ENCODE data around the gene BTBD9.
A peak's percentile ranks its signal among the peaks of the same experiment; 100 is the strongest.

Gene BTBD9

DNA sequence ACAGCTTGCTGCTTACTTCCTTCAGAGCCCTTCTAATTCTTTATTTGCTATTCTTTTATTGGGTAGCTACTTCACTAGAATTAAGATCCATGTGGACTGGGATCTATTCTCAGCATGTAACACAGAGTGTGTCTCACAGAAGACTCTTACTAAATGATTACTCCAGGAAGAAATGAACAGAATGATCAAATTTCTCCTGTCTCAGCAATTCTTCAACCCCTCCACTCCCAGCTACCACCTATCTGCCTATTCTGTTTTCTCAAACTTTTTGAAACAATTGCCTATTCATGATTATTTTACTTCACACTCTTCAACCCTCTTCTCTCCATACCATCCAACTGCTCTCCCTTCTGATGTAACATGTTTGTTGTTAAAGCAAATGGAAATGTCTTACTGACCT is 132.6 kb downstream of the BTBD9 start:
- no peak for ATAC-seq
- no peak for DNase-seq

GRCh38 chr6:38505826-38506225 is 133.9 kb downstream of the BTBD9 start:
- ATAC-seq, result no peak
- no peak for DNase-seq

GRCh38 chr6:38504996-38505395 is 134.7 kb downstream of the BTBD9 start:
- no peak for ATAC-seq
- no peak for DNase-seq

- no peak for DNase-seq
- no peak for ATAC-seq
Measured at GRCh38 chr6:38503960-38504682, 135.6 kb downstream of the BTBD9 start.

- ATAC-seq (no peak), DNase-seq (no peak)
Measured at GRCh38 chr6:38503032-38503773, 136.5 kb downstream of the BTBD9 start.

DNA sequence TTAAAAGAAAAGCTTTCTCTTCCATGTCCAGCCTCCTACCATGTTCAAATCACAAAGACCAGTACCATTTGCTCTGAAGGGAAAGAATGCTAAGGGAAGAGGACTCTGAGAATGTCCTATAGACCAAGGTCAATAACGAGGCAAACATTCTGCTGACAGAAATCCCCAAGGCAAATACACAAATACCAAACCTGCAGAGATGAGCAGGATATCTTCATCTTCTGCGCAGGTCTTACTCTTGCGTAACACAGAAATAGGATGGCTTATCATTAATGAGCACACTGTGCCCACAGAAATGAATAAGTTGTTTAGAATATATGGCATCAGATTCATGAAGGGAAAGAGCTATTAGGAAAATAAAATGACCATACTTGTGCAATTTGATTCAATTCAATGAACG is 137.3 kb downstream of the BTBD9 start:
- ATAC-seq (no peak), DNase-seq (no peak)

- no peak for ATAC-seq
Measured at GRCh38 chr6:38501931-38502330, 137.8 kb downstream of the BTBD9 start.

DNA sequence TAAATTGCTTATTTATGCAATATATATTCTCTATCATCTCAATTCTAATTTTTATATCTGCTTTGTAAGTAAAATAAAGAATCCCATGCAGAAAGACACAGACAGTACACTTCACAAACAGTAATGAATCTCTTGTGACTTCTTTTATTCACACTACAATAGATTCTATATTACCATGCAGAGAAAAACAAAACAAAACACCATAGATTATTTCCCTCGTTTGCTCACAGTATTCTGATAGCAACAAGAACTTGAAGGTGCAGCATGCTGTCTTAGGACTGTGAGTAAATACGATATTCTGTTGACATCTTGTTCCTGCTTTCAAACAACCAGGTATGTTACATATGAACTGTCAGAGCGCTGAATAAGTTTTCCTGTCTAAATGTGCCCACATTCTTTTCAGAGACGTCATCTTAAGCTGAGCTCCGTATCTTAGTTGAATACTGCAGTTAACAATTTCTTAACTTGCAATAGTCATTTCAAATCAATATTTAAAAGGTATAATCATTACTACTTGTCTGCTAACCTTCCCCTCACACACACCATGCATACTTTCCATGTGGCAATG is 140.1 kb downstream of the BTBD9 start:
- DNase-seq (no peak), ATAC-seq (no peak)

More at GRCh38 chr6:38501931-38502330, 137.8 kb downstream of the BTBD9 start:
- no peak for DNase-seq

GRCh38 chr6:38498805-38499445 is 140.8 kb downstream of the BTBD9 start:
- ATAC-seq (no peak), DNase-seq (no peak)

GRCh38 chr6:38498085-38498484 is 141.6 kb downstream of the BTBD9 start:
- ATAC-seq (no peak), DNase-seq (no peak)

DNA sequence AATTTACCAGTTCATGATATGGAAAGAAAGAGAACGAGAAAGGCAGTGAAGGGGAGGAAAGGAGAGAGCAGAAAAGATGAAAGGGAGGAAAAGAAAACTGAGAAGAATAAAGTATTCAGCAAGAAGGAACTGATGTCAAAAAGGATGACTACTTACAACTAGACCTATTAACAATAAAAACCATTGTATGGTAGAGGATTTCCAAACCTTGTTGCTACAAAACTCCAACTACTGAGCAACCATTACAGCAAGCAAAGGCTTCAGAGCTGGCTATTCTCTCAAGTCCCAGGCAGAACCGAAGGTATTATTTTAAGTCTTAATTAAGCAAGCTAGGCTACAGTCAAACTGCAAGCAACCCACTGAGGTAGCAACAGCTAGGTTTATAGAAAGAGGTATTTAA is 142.2 kb downstream of the BTBD9 start:
- DNase-seq (no peak), ATAC-seq (no peak)

DNA sequence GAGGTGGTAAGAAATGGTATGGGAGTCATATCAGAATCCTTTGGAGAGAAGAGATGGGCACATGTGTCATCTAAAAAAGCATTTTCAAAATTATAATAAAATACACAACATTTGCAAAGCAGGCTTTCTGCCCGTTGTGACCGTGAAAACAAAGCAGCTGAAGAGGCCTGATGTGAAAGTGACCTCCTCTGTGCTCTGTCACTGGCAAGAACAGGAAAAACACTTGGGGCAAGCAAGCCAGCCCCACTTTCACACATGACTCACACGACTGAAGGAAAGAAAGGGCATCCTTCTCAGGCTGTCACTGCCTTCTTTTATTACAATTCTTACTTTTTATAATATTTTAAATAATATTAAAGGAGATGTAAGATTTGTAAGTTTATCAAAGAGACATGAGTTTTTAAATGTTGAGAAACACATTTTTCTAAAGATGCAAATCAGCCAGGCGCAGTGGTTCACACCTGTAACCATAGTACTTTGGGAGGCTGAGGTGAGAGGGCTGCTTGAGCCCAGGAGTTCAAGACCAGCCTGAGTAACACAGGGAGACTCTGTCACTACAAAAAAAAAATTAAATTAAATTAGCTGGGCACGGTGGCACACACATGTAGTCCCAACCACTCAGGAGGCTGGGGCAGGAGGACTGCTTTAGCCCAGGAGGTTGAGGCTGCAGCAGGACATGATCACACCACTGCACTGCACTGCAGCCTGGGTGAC is 143.7 kb downstream of the BTBD9 start:
- DNase-seq (peak; percentile 23), ATAC-seq (peak; percentile 76)

- ATAC-seq (no peak), DNase-seq (no peak)
Measured at GRCh38 chr6:38495518-38495917, 144.2 kb downstream of the BTBD9 start.

DNA sequence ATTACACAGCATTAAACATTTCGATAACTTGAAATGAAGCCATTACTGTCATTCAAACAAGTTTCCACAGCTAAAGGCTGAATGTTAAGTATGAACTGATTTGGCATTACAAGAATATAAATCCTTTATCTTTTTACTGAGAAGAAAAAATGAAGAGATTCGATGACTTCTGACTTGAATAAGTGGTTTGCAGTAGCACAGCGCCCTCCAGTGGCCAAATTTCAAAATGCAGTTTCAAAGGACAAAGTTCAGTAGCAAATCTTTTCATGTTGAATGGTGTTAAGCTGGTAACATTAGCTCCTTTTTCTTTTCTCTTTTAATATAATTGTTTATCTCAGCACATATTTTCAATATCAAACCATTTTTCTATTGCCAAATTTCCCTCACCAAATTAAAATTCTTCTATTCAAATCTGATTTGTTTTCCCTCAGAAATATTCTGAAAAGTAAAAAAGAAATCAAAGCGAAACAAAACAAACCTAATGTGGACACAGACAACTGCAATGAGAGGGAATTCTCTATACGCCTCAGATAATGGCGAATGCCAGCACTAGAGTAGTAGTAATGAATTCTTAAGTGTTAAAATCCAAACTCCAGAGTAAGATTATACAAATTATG is 145.7 kb downstream of the BTBD9 start:
- no peak for ATAC-seq

DNA sequence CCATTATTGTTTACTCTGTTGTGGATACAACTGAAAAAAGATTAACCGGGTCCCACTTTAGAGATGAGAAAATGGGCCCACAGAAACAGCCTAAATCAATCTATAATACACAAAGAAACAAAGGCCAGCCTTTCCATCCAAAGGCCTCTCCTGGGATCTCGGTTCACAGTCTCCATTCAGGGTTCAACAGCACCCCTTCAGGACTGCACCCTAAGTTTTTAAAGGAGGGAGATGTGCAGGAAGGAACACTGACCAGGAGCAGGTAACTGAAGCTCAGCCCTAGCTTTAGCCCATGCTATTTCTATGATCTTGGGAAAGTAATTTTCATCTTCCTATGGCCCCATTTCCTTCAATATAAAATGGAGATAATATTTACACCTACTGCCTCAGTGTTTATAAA is 147.7 kb downstream of the BTBD9 start:
- ATAC-seq (no peak), DNase-seq (no peak)

More for the DNA sequence above, 145.7 kb downstream of the BTBD9 start:
- peak; percentile 82 for DNase-seq

GRCh38 chr6:38489951-38490350 is 149.8 kb downstream of the BTBD9 start:
- ATAC-seq, result no peak
- DNase-seq, result no peak

GRCh38 chr6:38487423-38487822 is 152.3 kb downstream of the BTBD9 start:
- ATAC-seq, result no peak
- no peak for DNase-seq

DNA sequence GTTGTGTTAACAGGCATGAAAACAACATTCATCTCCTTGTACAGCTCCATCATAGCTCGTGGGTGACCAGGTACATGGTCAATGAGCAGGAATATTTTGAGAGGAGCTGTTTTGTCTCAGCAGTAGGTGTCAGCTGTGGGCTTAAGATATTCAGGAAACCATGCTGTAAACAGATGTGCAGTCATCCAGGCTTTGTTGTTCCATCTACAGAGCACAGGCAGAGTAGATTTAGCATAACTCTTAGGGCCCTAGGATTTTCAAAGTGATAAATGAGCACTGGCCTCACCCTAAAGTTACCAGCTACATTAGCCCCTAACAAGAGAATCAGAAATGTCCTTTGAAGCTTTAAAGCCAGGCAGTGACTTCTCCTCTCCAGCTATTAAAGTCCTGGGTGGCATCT is 154.2 kb downstream of the BTBD9 start:
- no peak for ATAC-seq
- no peak for DNase-seq

DNA sequence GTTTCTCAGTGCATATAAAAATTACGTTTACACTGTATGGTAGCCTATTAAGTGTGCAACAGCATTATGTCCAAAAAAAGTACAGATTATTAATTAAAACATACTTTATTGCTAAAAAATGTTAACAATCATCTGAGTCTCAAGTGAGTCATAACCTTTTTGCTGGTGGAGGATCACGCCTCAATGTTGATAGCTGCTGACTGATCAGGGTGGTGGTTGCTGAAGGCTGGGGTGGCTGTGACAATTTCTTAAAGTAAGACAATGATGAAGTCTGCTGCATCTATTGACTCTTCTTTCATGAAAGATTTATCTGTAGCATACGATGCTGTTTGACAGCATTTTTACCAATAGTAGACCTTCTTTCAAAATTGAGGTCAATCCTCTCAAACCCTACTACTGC is 155.1 kb downstream of the BTBD9 start:
- DNase-seq (no peak), ATAC-seq (no peak)

DNA sequence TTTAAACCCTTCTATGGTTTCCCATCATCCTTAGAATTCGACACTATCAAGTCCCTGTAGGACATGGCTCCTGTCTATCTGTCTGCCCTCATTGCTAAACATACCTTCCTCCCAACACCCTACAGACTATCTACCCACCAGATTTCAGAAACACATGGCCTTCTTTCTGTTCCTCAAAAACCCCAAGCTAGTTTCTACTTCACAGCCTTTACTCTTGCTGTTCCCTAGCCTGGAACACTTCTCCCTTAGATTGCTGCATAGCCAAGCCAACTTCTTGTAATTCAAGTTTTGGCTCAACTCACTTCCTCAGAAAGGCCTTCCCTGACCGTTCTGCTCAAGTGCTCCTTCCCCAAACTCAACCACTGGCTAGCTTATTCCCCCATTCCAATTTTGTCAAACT is 156.2 kb downstream of the BTBD9 start:
- DNase-seq (no peak), ATAC-seq (no peak)

DNA sequence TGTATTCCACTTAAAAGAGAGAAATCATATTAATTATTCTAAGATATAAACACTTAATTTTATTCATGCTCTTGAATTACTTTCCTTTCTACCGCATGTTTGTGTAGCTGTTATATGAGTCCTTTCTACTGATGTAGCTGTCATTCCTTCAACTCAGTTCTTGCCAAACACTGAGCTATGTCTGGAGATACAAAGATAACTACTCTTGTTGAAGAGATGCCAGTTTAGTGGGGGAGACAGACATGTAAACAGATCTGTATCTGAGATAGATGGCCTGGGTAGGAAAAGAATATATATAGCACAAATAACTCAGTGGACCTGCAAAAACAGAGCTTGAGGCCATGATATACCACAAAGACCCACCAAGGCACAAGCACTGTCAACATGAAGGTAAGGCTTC is 157.3 kb downstream of the BTBD9 start:
- DNase-seq, result no peak
- ATAC-seq, result no peak

DNA sequence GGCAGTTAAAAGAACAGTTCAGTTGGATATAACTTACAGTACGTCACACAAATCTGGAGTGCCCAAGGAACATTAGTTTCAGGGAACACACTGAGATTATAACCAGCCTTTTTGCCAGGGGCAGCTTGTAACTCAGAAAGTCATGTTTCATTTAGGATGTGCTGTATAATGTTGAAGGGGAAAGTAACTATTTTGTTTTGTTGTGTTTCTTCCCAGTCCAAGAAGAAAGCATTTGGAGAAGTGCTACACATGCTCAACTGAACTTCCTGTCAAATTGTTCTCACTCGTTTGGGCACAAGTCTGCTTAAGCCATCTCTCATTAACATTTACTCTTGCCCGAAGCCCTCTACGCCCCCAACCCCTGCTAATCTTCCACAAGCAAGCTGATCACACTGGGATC is 157.9 kb downstream of the BTBD9 start:
- no peak for ATAC-seq
- DNase-seq, result no peak
